ENCODE results near the gene SFT2D3.

Gene SFT2D3

DNA sequence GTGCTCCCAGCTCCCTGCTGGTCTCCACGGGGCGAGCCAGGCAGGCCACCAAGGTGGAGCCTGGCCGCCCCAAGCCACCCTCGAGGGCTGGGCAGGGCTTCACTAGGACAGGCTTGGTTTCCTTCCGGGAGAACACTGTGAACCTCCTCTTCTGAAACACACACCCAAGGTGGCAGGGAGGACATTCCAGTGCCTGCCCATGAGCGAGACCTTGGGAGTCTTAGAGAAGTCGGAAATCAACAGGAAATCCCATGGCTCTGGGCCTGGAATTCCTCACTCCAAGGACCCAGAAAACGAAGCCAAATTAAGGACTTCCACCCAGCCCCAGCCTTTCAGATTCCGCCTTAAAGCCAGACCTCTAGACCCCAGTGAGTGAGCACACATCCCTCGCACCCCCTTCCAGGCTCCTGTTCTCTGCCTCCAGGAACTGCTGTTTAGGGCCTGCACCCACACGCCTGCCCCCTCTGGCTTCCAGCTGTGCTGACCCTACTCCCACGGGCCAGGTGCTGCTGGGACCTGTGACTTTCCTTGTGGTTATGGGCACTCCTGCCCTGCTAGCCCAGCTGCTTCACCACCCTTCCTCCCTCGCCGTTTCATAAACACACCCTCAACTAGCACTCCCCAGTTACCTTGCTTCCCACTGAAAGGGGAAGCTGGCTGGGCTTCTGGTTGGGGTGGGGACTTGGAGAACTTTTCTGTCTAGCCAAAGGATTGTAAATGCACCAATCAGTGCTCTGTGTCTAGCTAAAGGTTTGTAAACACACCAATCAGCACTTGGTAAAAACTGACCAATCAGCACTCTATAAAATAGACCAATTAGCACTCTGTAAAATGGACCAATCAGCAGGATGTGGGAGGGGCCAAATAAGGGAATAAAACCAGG, 41.6 kb upstream of the SFT2D3 start:
- no peak for TF ChIP-seq GATA3 (IDR thresholded peaks at IDR 0.05; ENCODE audit: low read depth, low read length)
- no peak for TF ChIP-seq GATA2 (IDR thresholded peaks at IDR 0.05; ENCODE audit: low read depth, low read length)

DNA sequence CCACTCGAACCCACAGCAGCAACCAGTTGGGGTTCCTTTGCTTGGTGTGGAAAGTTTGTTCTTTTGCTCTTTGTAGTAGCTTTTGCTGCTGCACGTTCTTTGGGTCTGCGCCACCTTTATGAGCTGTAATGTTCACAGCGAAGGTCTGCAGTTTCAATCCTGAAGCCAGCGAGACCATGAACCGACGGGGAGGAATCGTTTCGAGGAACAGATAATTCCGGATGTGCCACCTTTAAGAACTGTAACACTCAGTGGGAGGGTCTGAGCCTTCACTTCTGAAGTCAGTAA, 41.1 kb upstream of the SFT2D3 start:
- no peak for TF ChIP-seq GATA2 (IDR thresholded peaks at IDR 0.05; ENCODE audit: low read depth, low read length)
- TF ChIP-seq GATA3 (IDR thresholded peaks at IDR 0.05; ENCODE audit: low read depth, low read length) = no peak

GRCh38 chr2:127661072-127661649, 40.1 kb upstream of the SFT2D3 start:
- TF ChIP-seq GATA2 (IDR thresholded peaks at IDR 0.05; ENCODE audit: low read depth, low read length) = no peak
- no peak for TF ChIP-seq GATA3 (IDR thresholded peaks at IDR 0.05; ENCODE audit: low read depth, low read length)

- TF ChIP-seq GATA2 (IDR thresholded peaks at IDR 0.05; ENCODE audit: low read depth, low read length) (no peak), GATA3 (IDR thresholded peaks at IDR 0.05; ENCODE audit: low read depth, low read length) (no peak)
Measured at GRCh38 chr2:127661949-127662510, 39.3 kb upstream of the SFT2D3 start.

- no peak for TF ChIP-seq GATA3 (IDR thresholded peaks at IDR 0.05; ENCODE audit: low read depth, low read length)
- no peak for TF ChIP-seq GATA2 (IDR thresholded peaks at IDR 0.05; ENCODE audit: low read depth, low read length)
Measured at GRCh38 chr2:127662937-127663565, 38.2 kb upstream of the SFT2D3 start.

DNA sequence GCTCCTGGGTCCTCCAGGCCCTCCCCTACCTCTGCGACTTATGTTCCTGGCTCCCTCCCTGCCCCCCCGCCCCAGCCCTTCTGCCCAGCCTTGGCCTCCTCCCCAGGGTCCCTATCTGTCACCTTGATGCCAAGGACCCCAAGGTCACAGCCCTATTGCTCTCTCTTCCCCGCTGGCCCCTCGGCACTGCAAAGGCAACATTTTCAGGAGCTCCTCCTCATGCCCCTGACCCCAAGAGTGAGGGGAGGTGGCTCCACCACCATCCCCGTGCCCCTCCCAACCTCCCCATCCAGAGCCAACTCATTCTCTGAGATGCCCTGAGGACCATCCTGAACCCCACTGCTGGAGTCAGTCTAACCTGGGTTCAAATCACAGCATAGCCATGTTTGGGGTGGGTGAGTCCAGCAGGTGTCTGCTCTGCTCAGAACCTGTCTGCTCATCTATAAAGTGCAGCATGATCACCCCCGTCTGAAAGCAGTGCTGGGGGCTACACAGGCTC, 37.7 kb upstream of the SFT2D3 start:
- TF ChIP-seq GATA3 (IDR thresholded peaks at IDR 0.05; ENCODE audit: low read depth, low read length) (no peak), GATA2 (IDR thresholded peaks at IDR 0.05; ENCODE audit: low read depth, low read length) (no peak)

DNA sequence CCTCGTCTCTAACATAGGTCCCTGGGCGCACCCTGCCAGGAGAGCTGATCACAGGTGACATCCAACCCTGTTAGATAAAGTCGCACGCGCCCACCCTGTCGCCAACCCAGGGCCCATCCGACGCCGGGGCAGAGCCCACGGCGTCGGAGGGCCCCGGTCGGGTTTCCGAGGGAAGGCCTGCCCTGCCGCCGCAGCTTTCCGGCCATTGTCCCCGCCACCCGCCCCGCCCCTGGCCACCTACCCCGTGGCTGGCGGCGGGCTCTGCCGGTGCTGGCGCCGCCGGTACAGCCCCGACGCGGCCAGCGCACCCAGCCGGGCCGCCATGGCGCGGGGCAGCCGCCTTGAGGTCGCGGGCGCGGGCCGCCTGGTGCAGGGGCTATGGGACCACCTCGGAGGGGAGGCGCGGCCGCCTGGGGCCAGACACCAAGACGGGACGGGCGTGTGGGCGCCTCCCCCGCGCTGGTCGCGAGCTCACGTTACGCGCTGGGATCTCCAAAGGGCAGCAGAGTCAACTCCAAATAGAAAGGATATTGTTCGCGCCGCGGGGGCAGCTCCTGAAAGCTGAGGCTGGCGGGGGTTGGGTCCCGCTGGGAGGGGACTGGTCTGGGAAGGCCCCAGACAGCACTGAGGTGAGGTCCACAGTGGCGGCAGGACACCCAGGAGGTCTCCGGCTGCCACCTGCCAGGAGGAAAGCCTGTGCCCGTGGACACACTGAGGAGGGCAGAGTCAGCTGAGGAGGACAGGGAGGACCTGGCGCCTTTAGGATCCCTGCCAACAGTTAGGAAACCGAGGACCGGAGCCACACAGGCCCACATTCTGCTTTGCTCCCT, 37.0 kb upstream of the SFT2D3 start:
- TF ChIP-seq GATA2 (IDR thresholded peaks at IDR 0.05; ENCODE audit: low read depth, low read length) (no peak), GATA3 (IDR thresholded peaks at IDR 0.05; ENCODE audit: low read depth, low read length) (no peak)

- TF ChIP-seq GATA2 (IDR thresholded peaks at IDR 0.05; ENCODE audit: low read depth, low read length) = no peak
- TF ChIP-seq GATA3 (IDR thresholded peaks at IDR 0.05; ENCODE audit: low read depth, low read length) = no peak
Measured at GRCh38 chr2:127664895-127665225, 36.4 kb upstream of the SFT2D3 start.

- no peak for TF ChIP-seq GATA3 (IDR thresholded peaks at IDR 0.05; ENCODE audit: low read depth, low read length)
- TF ChIP-seq GATA2 (IDR thresholded peaks at IDR 0.05; ENCODE audit: low read depth, low read length) = no peak
Measured at GRCh38 chr2:127665267-127665893, 35.9 kb upstream of the SFT2D3 start.

DNA sequence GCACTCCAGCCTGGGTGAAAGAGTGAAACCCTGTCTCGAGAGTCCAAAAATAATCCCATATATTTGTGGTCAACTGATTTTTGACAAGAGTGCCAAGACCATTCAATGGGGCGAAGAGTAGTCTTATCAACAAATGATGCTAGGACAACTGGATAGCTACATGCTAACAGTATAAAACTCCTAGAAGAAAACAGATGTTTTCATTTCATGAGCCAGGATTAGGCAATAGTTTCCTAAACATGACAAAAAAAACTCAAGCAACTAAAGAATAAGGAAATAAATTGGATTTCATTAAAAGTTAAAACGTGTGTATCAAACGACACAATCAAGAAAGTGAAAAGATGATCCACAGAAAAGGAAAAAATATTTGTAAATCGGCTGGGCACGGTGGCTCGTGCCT, 32.2 kb upstream of the SFT2D3 start:
- TF ChIP-seq GATA3 (IDR thresholded peaks at IDR 0.05; ENCODE audit: low read depth, low read length) = no peak

DNA sequence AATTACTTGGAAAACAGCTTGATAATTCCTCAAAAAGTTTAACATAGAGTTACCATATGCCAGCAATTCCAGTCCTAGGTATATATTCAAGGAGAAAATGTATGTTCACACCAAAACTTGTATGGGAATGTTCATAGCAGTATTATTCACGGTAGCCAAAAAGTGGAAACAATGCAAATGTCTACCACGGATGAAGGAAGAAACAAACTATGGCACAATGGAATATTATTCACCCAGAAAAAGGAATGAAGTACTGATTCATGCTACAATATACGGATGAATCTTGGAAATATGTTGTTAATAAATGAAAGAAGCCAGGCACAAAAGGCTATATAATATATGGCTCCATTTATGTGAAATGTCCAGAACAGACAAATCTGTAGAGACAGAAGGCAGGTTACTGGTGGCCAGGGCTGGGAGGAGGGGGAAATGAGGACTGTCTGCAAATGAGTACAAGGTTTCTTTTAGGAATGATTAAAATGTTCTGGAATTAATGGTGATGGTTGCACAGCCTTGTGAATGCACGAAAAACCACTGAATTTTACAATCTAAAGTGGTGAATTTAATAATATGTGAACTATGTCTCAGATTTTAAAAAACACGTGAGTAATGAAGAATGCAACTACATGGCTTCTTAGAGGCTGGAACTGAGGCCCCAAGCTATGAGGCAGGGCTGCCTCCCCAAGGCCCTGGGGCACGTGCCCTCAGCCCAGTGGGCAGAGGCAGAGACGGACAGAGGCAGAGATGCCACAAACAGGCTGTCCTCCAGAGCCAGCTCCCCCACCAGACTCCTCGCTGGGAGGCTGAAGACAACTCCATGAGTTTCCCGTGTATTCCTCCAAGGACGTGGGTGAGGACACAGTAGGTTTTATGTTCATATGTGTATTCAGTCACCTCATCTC, 31.0 kb upstream of the SFT2D3 start:
- TF ChIP-seq GATA2 (IDR thresholded peaks at IDR 0.05; ENCODE audit: low read depth, low read length) (no peak), GATA3 (IDR thresholded peaks at IDR 0.05; ENCODE audit: low read depth, low read length) (no peak)

DNA sequence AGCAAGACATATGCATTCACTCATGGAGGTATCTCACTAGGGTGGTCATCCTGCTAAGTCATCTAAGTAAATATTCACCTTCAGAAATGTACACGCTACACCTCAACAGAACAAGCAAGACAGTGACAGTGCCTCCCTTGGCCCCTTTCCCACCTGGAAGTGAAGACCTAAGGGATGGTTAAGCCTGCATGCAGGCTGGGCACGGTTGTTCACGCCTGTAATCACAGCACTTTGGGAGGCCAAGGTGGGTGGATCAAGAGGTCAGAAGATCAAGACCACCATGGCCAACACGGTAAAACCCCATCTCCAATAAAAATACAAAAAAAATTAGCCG, 30.4 kb upstream of the SFT2D3 start:
- TF ChIP-seq GATA2 (IDR thresholded peaks at IDR 0.05; ENCODE audit: low read depth, low read length) = no peak
- TF ChIP-seq GATA3 (IDR thresholded peaks at IDR 0.05; ENCODE audit: low read depth, low read length) = no peak
